GM12878 (cell line): ENCODE data around the gene PFN3. TPM values are rescaled to one million over a fixed set of nuclear protein-coding genes. Genes with fewer than 3 reads are reported as not detected.

Source experiments
- ATAC-seq: fragments of 200-7000 bp; cut with Tn5 transposase; 3 replicates; pipeline ENCODE4 v1.9.1; 2020; ENCODE audit warnings: mild to moderate bottlenecking, moderate library complexity
- BruUV-seq: library from RNA; stranded (reverse); fragments of 400-500 nt; replicated peaks from 2 replicates; lab custom pipeline; 2021; lab: Mats Ljungman, UMichigan
- CTCF ChIA-PET: fragments of 300-600 bp; sonication (Branson Sonifier 250); formaldehyde crosslinking; extraction: SDS; loops from one replicate; lab custom pipeline; 2021; ENCODE audit warnings: inconsistent platforms; lab: Yijun Ruan, JAX
- POLR2A ChIA-PET: fragments of 350-600 bp; formaldehyde crosslinking; extraction: SDS; loops from one replicate; lab custom pipeline; 2021; ENCODE audit warnings: inconsistent platforms; lab: Charles Lee
- RAD21 ChIA-PET: fragments of 300-600 bp; sonication (Branson Sonifier 250); formaldehyde crosslinking; loops from one replicate; lab custom pipeline; 2023; ENCODE audit warnings: antibody characterized with exemption; ENCODE audit not compliant: unreplicated experiment; lab: Charles Lee
- SMC1A ChIA-PET: fragments of 300-600 bp; sonication (Branson Sonifier 250); formaldehyde crosslinking; loops from one replicate; lab custom pipeline; 2023; ENCODE audit not compliant: unreplicated experiment, uncharacterized antibody; lab: Charles Lee
- DNase-seq: peaks from one replicate; pipeline ENCODE4 v3.0.0-alpha.2; 2011; ENCODE audit warnings: low read depth, low spot score
- FAIRE-seq: peaks from 3 replicates; lab custom pipeline; 2011; peaks lifted over from hg19 to GRCh38; lab: Jason Lieb, UNC
- H2AFZ ChIP-seq: 2 replicates; pipeline ENCODE4 v1.6.0; 2011; ENCODE audit warnings: low read depth, low read length, control low read depth; ENCODE audit not compliant: control insufficient read depth
- H3K27ac ChIP-seq: 2 replicates; pipeline ENCODE4 v1.5.1; 2011; ENCODE audit warnings: control low read depth; ENCODE audit not compliant: control insufficient read depth, insufficient read depth
- H3K27me3 ChIP-seq, 2 experiments: replicated peaks in 1 of 2; 2 replicates each; pipeline versions ENCODE4 v1.6.0 to v1.6.1; 2011; ENCODE audit warnings: low read length in 1 of 2; ENCODE audit not compliant: control insufficient read depth in 2 of 2, insufficient read depth in 2 of 2
- H3K36me3 ChIP-seq, 2 experiments: 2 replicates each; pipeline ENCODE4 v1.5.1; 2011; ENCODE audit warnings: low read length in 1 of 2; ENCODE audit not compliant: control insufficient read depth in 2 of 2, insufficient read depth in 2 of 2
- H3K4me1 ChIP-seq: 2 replicates; pipeline ENCODE4 v1.6.1; 2011; ENCODE audit warnings: mild to moderate bottlenecking, low read length, moderate library complexity, mixed read lengths; ENCODE audit not compliant: control insufficient read depth, insufficient read depth
- H3K4me2 ChIP-seq: 2 replicates; pipeline ENCODE4 v1.6.0; 2011; ENCODE audit warnings: control low read depth; ENCODE audit not compliant: control insufficient read depth, insufficient read depth
- H3K4me3 ChIP-seq: fragments of 200-600 bp; sonication (generic); 2 replicates; pipeline ENCODE4 v1.5.1; 2016
- H3K79me2 ChIP-seq: 2 replicates; pipeline ENCODE4 v1.6.0; 2011; ENCODE audit warnings: low read length; ENCODE audit not compliant: control insufficient read depth, insufficient read depth
- H3K9ac ChIP-seq: 2 replicates; pipeline ENCODE4 v1.8.0; 2011; ENCODE audit warnings: low read length, control low read depth, mixed read lengths; ENCODE audit not compliant: control insufficient read depth, insufficient read depth
- H3K9me3 ChIP-seq: replicated peaks from 3 replicates; pipeline ENCODE4 v1.5.1; 2011; ENCODE audit warnings: mild to moderate bottlenecking, low read length; ENCODE audit not compliant: control insufficient read depth, insufficient read depth
- H4K20me1 ChIP-seq: 2 replicates; pipeline ENCODE4 v1.6.0; 2011; ENCODE audit not compliant: control insufficient read depth, insufficient read depth
- ATF7 ChIP-seq: fragments of 450-650 bp; IDR thresholded peaks from 2 replicates; pipeline ENCODE4 v1.6.1; 2016; ENCODE audit warnings: low read depth, mild to moderate bottlenecking
- ESRRA ChIP-seq: IDR thresholded peaks from 2 replicates; pipeline ENCODE4 v1.6.1; 2012; ENCODE audit warnings: mild to moderate bottlenecking, low read length, improper control_type of control experiment
- FOXK2 ChIP-seq: fragments of 450-650 bp; IDR thresholded peaks from 2 replicates; pipeline ENCODE4 v1.6.1; 2017; ENCODE audit warnings: mild to moderate bottlenecking, moderate library complexity
- POLR2AphosphoS5 ChIP-seq: IDR thresholded peaks from 2 replicates; pipeline ENCODE4 v1.6.1; 2011; ENCODE audit warnings: mild to moderate bottlenecking, low read length, inconsistent platforms
- SMARCA5 ChIP-seq: fragments of 450-650 bp; IDR thresholded peaks from 2 replicates; pipeline ENCODE4 v1.6.1; 2017; ENCODE audit warnings: mild to moderate bottlenecking
- SPI1 ChIP-seq: IDR thresholded peaks from 2 replicates; pipeline ENCODE4 v1.6.1; 2011; ENCODE audit warnings: low read depth, mild to moderate bottlenecking, low read length, moderate library complexity, borderline replicate concordance; ENCODE audit not compliant: insufficient read depth
- YBX1 ChIP-seq: fragments of 450-650 bp; IDR thresholded peaks from 2 replicates; pipeline ENCODE4 v1.6.1; 2016; ENCODE audit warnings: antibody characterized with exemption
- ZBTB11 ChIP-seq: fragments of 450-650 bp; formaldehyde crosslinking; IDR thresholded peaks from 2 replicates; pipeline ENCODE4 v1.5.0; 2022; ENCODE audit warnings: mild to moderate bottlenecking, missing genetic modification characterization
- ZBTB4 ChIP-seq: fragments of 450-650 bp; formaldehyde crosslinking; IDR thresholded peaks from 2 replicates; pipeline ENCODE4 v1.4.0; 2022; ENCODE audit warnings: mild to moderate bottlenecking, moderate library complexity
- ZNF274 ChIP-seq: IDR thresholded peaks from one replicate; pipeline ENCODE4 v1.8.0; 2011; ENCODE audit not compliant: insufficient read length, insufficient read depth
- WGBS: methylation state at CpG from one replicate; pipeline ENCODE4 v1.1.6; 2016; ENCODE audit warnings: low lambda C conversion rate; ENCODE audit not compliant: insufficient replicate concordance, insufficient coverage; ENCODE audit errors: missing lambda C conversion rate; 5-methylcytosine and 5-hydroxymethylcytosine counted together
- in situ Hi-C: fragments of 300-500 bp; cut with MboI; formaldehyde crosslinking; loops from 9 replicates; pipeline ENCODE4 v1.14.3; 2018; ENCODE audit warnings: mixed read lengths
- intact Hi-C: fragments of 100-400 bp; cut with micrococcal nuclease; formaldehyde crosslinking; loops from one replicate; pipeline ENCODE4 v1.14.2; 2022; ENCODE audit not compliant: unreplicated experiment
- polyA plus RNA-seq, 11 experiments: library from polyadenylated mRNA; depleted of rRNA in 4 of 11; unstranded in 6 of 11; stranded (reverse) in 5 of 11; fragments of >200 nt; fragmentation: Nextera tagmentation in 4 of 11; fragmentation: Illumina TruSeq in 1 of 11; extraction: Ambion mirVana in 4 of 11; extraction: Trizol in 1 of 11; gene quantifications; 1 replicate in 1 of 11; 2 replicates in 10 of 11; pipeline versions ENCODE4 v1.2.1 to v1.2.3, GENCODE V29; 2011 to 2016; ENCODE audit warnings: inconsistent platforms in 2 of 11, missing spikeins in 2 of 11, low read depth in 1 of 11
- total RNA-seq, 4 experiments: library from RNA; depleted of rRNA in 3 of 4; stranded (reverse); fragments of >200 nt in 3 of 4; fragmentation: Illumina TruSeq in 1 of 4; extraction: Trizol in 1 of 4; gene quantifications; 2 replicates each; pipeline versions ENCODE4 v1.2.1 to v1.2.3, GENCODE V29; 2013 to 2021

PFN3 gene
- total and polyA plus RNA-seq, 10 of the 15 experiments (the other 5 are each of a cell fraction or from before 2014, with no cell fraction given), result not detected

DNA sequence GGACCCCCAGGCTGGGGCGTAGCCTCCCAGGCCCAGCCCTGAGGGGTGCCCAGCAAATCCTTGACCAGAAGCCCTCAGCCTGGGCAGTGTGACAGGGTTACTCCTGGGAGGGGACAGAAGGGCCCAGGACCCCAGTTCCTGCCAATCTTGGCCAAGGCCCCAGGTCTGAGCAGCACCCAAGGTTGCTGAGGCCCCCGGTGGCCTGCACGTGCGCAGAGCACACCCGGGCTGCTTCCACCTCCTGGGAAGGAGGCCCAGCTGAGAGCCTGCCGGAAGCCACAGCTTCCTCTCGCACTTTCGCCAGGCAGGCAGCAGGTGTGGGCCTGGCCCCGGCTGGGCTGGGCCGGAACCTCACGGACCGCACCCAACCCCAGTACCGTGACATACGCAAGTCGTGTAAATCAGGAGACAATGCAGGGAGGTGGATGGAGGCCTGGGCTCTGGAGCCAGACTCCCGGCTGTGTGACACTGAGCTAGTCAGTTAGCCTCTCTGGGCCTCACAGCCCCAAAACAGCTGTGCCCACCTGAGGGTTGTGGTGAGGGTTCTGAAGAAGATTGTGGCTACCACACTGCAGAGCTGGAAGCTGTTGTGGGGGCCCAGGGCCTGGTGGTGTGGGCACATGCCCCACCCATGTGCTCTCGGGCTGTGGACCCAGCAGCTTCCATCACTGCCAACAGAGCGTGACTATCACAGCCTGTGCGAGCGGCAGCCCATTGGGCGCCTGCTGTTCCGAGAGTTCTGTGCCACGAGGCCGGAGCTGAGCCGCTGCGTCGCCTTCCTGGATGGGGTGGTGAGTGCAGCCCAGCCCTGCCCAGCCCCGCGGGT is 31.1 kb upstream of the PFN3 start (continued):
- TF ChIP-seq ZBTB4 (CRISPR knock-in tag), result no peak
- TF ChIP-seq SMARCA5, result peak; percentile 99
- no peak for TF ChIP-seq ESRRA
- no peak for TF ChIP-seq YBX1
- TF ChIP-seq FOXK2, result no peak
- TF ChIP-seq POLR2AphosphoS5, result 0 out of 2 replicates have a peak, but pooled peaks have one; percentile 17
- no peak for TF ChIP-seq ZNF274

DNA sequence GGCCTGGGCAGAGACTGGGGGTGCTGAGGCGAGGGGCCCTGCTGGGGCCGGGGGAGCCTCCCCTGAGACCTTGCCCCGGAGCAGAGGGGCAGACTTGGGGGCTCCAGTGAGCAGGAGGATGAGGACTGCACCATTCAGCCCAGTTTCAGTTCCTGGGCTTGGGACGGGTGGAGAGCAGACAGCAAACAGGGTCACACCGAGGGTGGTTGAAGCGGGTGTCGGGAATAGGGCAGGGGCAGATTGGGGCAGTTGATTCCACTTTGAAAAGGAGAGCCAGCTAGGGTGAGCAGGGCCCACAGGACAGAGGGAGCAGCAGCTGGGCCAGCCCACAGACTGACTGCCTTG is 30.5 kb upstream of the PFN3 start:
- POLR2A ChIA-PET, result interaction anchor here (0.9 to 13.4 kb wide), 9 partner anchors 9 to 168 kb away, joined by 3 to 358 read pairs (median 5); partner anchors contain the start of genes F12, PFN3 and PRR7
- CTCF ChIA-PET, result interaction anchor here (1.1 to 13.2 kb wide), 8 partner anchors 16 to 71 kb away, joined by 3 to 188 read pairs (median 10); partner anchors contain the start of genes PFN3 and PRR7
- FAIRE-seq (no peak), ATAC-seq (peak; percentile 0; the same call in 2 of the 3 replicates), DNase-seq (no peak)
- WGBS, result 7% methylated on average over 7 of the region's 7 CpGs
- Histone ChIP-seq H3K79me2 (peaks cover 58% of the 10 kb centered on the region), H3K4me3 (peak overlapping the region; percentile 83; the same call in 1 of the 2 replicates), H3K9ac (peak overlapping the region; percentile 93), H3K36me3 (peaks cover 29 to 34% of the 10 kb centered on the region in 2 experiments; a peak in 3 of 4 replicates), H4K20me1 (no peaks in the 10 kb centered on the region), H3K4me2 (peak overlapping the region; percentile 65), H2AFZ (no peak overlapping the region), H3K27ac (peak overlapping the region; percentile 94), H3K9me3 (no peaks in the 10 kb centered on the region), H3K27me3 (no peaks in the 10 kb centered on the region), H3K4me1 (peaks cover 49% of the 10 kb centered on the region)
- in situ Hi-C loops, result no loop called here
- TF ChIP-seq ATF7 (no peak), ZBTB11 (CRISPR knock-in tag) (no peak), SPI1 (peak; percentile 29; the same call in 1 of the 2 replicates)
- RAD21 ChIA-PET, result interaction anchor here (0.6 to 11.0 kb wide), 9 partner anchors 9 to 121 kb away, joined by 3 to 288 read pairs (median 7); partner anchors contain the start of gene PRR7
- no TSS peak for BruUV-seq
- intact Hi-C loops, result loop anchor here (2.0 kb wide), 1 partner anchor 18 kb away; no protein-coding TSS in a partner anchor
- SMC1A ChIA-PET, result interaction anchor here (1.2 to 7.2 kb wide), 9 partner anchors 9 to 41 kb away, joined by 3 to 73 read pairs (median 21); partner anchors contain the start of gene PRR7
